NCI-H774 (cell line): ENCODE data around the gene CNKSR3.
"Not testable (repeated sequence)": the region's sequence is repeated elsewhere in the genome, so short reads cannot be mapped to it uniquely, and the experiment has no call there.

ENCODE experiments used
- DNase-seq: peaks from one replicate; lab custom pipeline; 2025; lab: John Stamatoyannopoulos, UW

The CNKSR3 gene

GRCh38 chr6:154510144-154510905, at the start of gene CNKSR3:
Gene CNKSR3 (minus strand): TSS chr6:154510685. CDS start chr6:154510114, 571 bp downstream.
- peak; percentile 96 for DNase-seq

GRCh38 chr6:154558984-154559383, 48.5 kb upstream of the CNKSR3 start:
- no peak for DNase-seq

GRCh38 chr6:154558513-154558912, 48.0 kb upstream of the CNKSR3 start:
- DNase-seq = no peak

GRCh38 chr6:154555073-154555677, 44.7 kb upstream of the CNKSR3 start:
- no peak for DNase-seq

- DNase-seq = no peak
These were observed 44.0 kb upstream of the CNKSR3 start for GRCh38 chr6:154554491-154554890.

- DNase-seq = no peak
These were observed 40.3 kb upstream of the CNKSR3 start for GRCh38 chr6:154550779-154551178.

GRCh38 chr6:154549179-154549578, 38.7 kb upstream of the CNKSR3 start:
- DNase-seq = no peak

GRCh38 chr6:154548130-154548830, 37.8 kb upstream of the CNKSR3 start:
- no peak for DNase-seq

- DNase-seq = no peak
These were observed 33.1 kb upstream of the CNKSR3 start for GRCh38 chr6:154543628-154544027.

GRCh38 chr6:154542747-154543146, 32.3 kb upstream of the CNKSR3 start:
- no peak for DNase-seq

GRCh38 chr6:154541837-154542236, 31.4 kb upstream of the CNKSR3 start:
- not testable (repeated sequence) for DNase-seq

- no peak for DNase-seq
These were observed 29.2 kb upstream of the CNKSR3 start for GRCh38 chr6:154539593-154540269.

GRCh38 chr6:154538640-154539191, 28.2 kb upstream of the CNKSR3 start:
- DNase-seq = no peak

- DNase-seq = peak; percentile 20
These were observed 27.2 kb upstream of the CNKSR3 start for GRCh38 chr6:154537511-154538325.

GRCh38 chr6:154536999-154537398, 26.5 kb upstream of the CNKSR3 start:
- no peak for DNase-seq

- no peak for DNase-seq
These were observed 25.8 kb upstream of the CNKSR3 start for GRCh38 chr6:154536255-154536654.

GRCh38 chr6:154535851-154536250, 25.4 kb upstream of the CNKSR3 start:
- DNase-seq = no peak

GRCh38 chr6:154535147-154535546, 24.7 kb upstream of the CNKSR3 start:
- no peak for DNase-seq

GRCh38 chr6:154534531-154534930, 24.0 kb upstream of the CNKSR3 start:
- no peak for DNase-seq

GRCh38 chr6:154532426-154532825, 21.9 kb upstream of the CNKSR3 start:
- no peak for DNase-seq

- no peak for DNase-seq
These were observed 19.5 kb upstream of the CNKSR3 start for GRCh38 chr6:154529957-154530356.
